Sciatic nerve (tissue), 2 donors: Measurements from ENCODE around the gene PTPRZ1. TPM values are rescaled to one million over a fixed set of nuclear protein-coding genes. Genes with fewer than 3 reads are reported as not detected.

Experiments used
- ATAC-seq: fragments of 200-7000 bp; cut with Tn5 transposase; one replicate; pipeline ENCODE4 v1.9.1; 2020; ENCODE audit warnings: mild to moderate bottlenecking, moderate library complexity
- DNase-seq: peaks from one replicate; pipeline ENCODE4 v3.0.0-alpha.2; 2020; ENCODE audit warnings: low spot score
- intact Hi-C: fragments of 100-400 bp; cut with DNase I; formaldehyde crosslinking; loops from one replicate; pipeline ENCODE4 v1.14.2; 2022
- total RNA-seq: library from RNA; stranded (reverse); fragmentation: NEBNext Ultra II Directional; extraction: Animal tissue kit (Norgen Biotek cat#: 25700); gene quantifications from one replicate; pipeline ENCODE4 v1.2.1, GENCODE V29; 2021
- donor health status: DM: no; HTN: no; CAD: no.
- donor health status: DM: no; HTN: no; CAD: no.

The PTPRZ1 gene
- total RNA-seq, 1 donor from 2014 or later: 8.8 TPM

- intact Hi-C loops: no loop called here
- no peak for DNase-seq
- no peak for ATAC-seq
Observed at GRCh38 chr7:121885166-121885920, 12.4 kb downstream of the PTPRZ1 start.

GRCh38 chr7:121887634-121888033 lies 14.7 kb downstream of the PTPRZ1 start:
- DNase-seq: no peak

GRCh38 chr7:121890833-121891232 lies 17.9 kb downstream of the PTPRZ1 start:
- no peak for DNase-seq
- no peak for ATAC-seq
- intact Hi-C loops: no loop called here

More at GRCh38 chr7:121887634-121888033, 14.7 kb downstream of the PTPRZ1 start:
- no peak for ATAC-seq
- intact Hi-C loops: no loop called here

- intact Hi-C loops: no loop called here
- ATAC-seq: no peak
- DNase-seq: no peak
Observed at GRCh38 chr7:121891731-121892130, 18.8 kb downstream of the PTPRZ1 start.

- DNase-seq (no peak), ATAC-seq (no peak)
- intact Hi-C loops: no loop called here
Observed at GRCh38 chr7:121901026-121901425, 28.1 kb downstream of the PTPRZ1 start.

GRCh38 chr7:121904120-121904519 lies 31.2 kb downstream of the PTPRZ1 start:
- DNase-seq (no peak), ATAC-seq (no peak)
- intact Hi-C loops: no loop called here

- intact Hi-C loops: no loop called here
- DNase-seq (no peak), ATAC-seq (no peak)
Observed at GRCh38 chr7:121908042-121908441, 35.1 kb downstream of the PTPRZ1 start.

GRCh38 chr7:121909716-121910345 lies 36.9 kb downstream of the PTPRZ1 start:
- no peak for ATAC-seq
- intact Hi-C loops: no loop called here
- DNase-seq: no peak

- no peak for DNase-seq
- intact Hi-C loops: no loop called here
- ATAC-seq: no peak
Observed at GRCh38 chr7:121913947-121914675, 41.1 kb downstream of the PTPRZ1 start.

GRCh38 chr7:121914676-121915279 lies 41.8 kb downstream of the PTPRZ1 start:
- no peak for ATAC-seq
- no peak for DNase-seq
- intact Hi-C loops: no loop called here

GRCh38 chr7:121916211-121916610 lies 43.2 kb downstream of the PTPRZ1 start:
- no peak for DNase-seq
- ATAC-seq: no peak
- intact Hi-C loops: no loop called here

- ATAC-seq (no peak), DNase-seq (no peak)
- intact Hi-C loops: no loop called here
Observed at GRCh38 chr7:121919986-121920385, 47.0 kb downstream of the PTPRZ1 start.

- intact Hi-C loops: no loop called here
Observed at GRCh38 chr7:121924269-121925186, 51.6 kb downstream of the PTPRZ1 start.

GRCh38 chr7:121931149-121931902 lies 58.4 kb downstream of the PTPRZ1 start:
- DNase-seq (no peak), ATAC-seq (no peak)
- intact Hi-C loops: no loop called here

More at GRCh38 chr7:121924269-121925186, 51.6 kb downstream of the PTPRZ1 start:
- no peak for ATAC-seq
- DNase-seq: no peak

- intact Hi-C loops: no loop called here
- no peak for DNase-seq
- no peak for ATAC-seq
Observed at GRCh38 chr7:121932768-121933167, 59.8 kb downstream of the PTPRZ1 start.

GRCh38 chr7:121936951-121937623 lies 64.1 kb downstream of the PTPRZ1 start:
- intact Hi-C loops: no loop called here
- no peak for DNase-seq
- no peak for ATAC-seq

GRCh38 chr7:121938429-121938996 lies 65.6 kb downstream of the PTPRZ1 start:
- ATAC-seq (no peak), DNase-seq (no peak)
- intact Hi-C loops: no loop called here
